HG03025 (cell line): ENCODE data around the gene WBP2.
"Not testable (repeated sequence)": the region's sequence is repeated elsewhere in the genome, so short reads cannot be mapped to it uniquely, and the experiment has no call there.

Source experiments
- ATAC-seq: cut with Tn5 transposase; IDR thresholded peaks from one replicate; pipeline ENCODE4 v1.9.1; 2021; ENCODE audit warnings: mild to moderate bottlenecking, moderate library complexity; ENCODE audit not compliant: unreplicated experiment, low FRiP score

The WBP2 gene

GRCh38 chr17:75818326-75818885 lies 36.7 kb downstream of the WBP2 start:
- no peak for ATAC-seq

GRCh38 chr17:75817571-75817970 lies 37.6 kb downstream of the WBP2 start:
- no peak for ATAC-seq

GRCh38 chr17:75816693-75817092 lies 38.4 kb downstream of the WBP2 start:
- ATAC-seq, result no peak

GRCh38 chr17:75815399-75815798 lies 39.7 kb downstream of the WBP2 start:
- ATAC-seq, result no peak

GRCh38 chr17:75814900-75815373 lies 40.2 kb downstream of the WBP2 start:
- ATAC-seq, result no peak

GRCh38 chr17:75814021-75814395 lies 41.1 kb downstream of the WBP2 start:
- ATAC-seq, result no peak

GRCh38 chr17:75813081-75814020 lies 41.8 kb downstream of the WBP2 start:
- no peak for ATAC-seq

GRCh38 chr17:75812096-75813013 lies 42.8 kb downstream of the WBP2 start:
- ATAC-seq, result no peak

- no peak for ATAC-seq
These were observed 44.0 kb downstream of the WBP2 start for GRCh38 chr17:75811174-75811573.

GRCh38 chr17:75810756-75811155 lies 44.4 kb downstream of the WBP2 start:
- not testable (repeated sequence) for ATAC-seq

GRCh38 chr17:75810216-75810615 lies 44.9 kb downstream of the WBP2 start:
- ATAC-seq, result no peak

- ATAC-seq, result no peak
These were observed 45.5 kb downstream of the WBP2 start for GRCh38 chr17:75809631-75810111.

GRCh38 chr17:75808905-75809621 lies 46.1 kb downstream of the WBP2 start:
- ATAC-seq, result no peak

- ATAC-seq, result no peak
These were observed 46.6 kb downstream of the WBP2 start for GRCh38 chr17:75808549-75808904.

GRCh38 chr17:75807861-75808260 lies 47.3 kb downstream of the WBP2 start:
- ATAC-seq, result no peak

- no peak for ATAC-seq
These were observed 48.2 kb downstream of the WBP2 start for GRCh38 chr17:75806822-75807500.

GRCh38 chr17:75803883-75804282 lies 51.3 kb downstream of the WBP2 start:
- no peak for ATAC-seq

- ATAC-seq, result no peak
These were observed 55.7 kb downstream of the WBP2 start for GRCh38 chr17:75799402-75799801.

GRCh38 chr17:75795820-75796607 lies 59.1 kb downstream of the WBP2 start:
- no peak for ATAC-seq
